ENCODE results near the gene HNRNPF.

The HNRNPF gene

DNA sequence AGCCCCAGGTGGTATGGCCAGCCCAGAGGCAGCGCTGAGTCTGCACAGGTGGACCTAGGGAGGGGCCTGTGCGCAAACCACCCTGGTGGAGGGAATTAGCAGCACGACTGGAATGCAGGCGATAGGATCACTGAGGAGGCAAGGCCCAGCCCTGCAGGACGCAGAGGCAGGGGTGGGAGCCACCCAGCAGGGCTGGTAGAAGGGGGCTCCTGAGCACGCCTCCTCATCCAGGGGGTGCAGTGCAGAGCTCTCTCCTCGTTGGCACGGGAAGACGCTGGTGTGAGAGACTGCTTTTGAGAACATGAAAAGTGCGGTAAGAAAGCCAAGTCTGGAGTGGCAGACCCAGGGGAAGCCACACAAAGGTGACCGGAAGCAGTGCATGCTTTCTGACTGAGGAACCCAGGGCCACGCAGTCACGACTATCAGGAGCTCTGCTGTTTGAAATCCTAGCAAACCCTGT is 31.5 kb downstream of the HNRNPF start:
- TF ChIP-seq, protein P1, sequence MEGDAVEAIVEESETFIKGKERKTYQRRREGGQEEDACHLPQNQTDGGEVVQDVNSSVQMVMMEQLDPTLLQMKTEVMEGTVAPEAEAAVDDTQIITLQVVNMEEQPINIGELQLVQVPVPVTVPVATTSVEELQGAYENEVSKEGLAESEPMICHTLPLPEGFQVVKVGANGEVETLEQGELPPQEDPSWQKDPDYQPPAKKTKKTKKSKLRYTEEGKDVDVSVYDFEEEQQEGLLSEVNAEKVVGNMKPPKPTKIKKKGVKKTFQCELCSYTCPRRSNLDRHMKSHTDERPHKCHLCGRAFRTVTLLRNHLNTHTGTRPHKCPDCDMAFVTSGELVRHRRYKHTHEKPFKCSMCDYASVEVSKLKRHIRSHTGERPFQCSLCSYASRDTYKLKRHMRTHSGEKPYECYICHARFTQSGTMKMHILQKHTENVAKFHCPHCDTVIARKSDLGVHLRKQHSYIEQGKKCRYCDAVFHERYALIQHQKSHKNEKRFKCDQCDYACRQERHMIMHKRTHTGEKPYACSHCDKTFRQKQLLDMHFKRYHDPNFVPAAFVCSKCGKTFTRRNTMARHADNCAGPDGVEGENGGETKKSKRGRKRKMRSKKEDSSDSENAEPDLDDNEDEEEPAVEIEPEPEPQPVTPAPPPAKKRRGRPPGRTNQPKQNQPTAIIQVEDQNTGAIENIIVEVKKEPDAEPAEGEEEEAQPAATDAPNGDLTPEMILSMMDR (IDR thresholded peaks at IDR 0.05; ENCODE audit: low read depth, low read length) = no peak
- no peak overlapping the region for H3K4me3 ChIP-seq (ENCODE audit: low read depth, low read length)

DNA sequence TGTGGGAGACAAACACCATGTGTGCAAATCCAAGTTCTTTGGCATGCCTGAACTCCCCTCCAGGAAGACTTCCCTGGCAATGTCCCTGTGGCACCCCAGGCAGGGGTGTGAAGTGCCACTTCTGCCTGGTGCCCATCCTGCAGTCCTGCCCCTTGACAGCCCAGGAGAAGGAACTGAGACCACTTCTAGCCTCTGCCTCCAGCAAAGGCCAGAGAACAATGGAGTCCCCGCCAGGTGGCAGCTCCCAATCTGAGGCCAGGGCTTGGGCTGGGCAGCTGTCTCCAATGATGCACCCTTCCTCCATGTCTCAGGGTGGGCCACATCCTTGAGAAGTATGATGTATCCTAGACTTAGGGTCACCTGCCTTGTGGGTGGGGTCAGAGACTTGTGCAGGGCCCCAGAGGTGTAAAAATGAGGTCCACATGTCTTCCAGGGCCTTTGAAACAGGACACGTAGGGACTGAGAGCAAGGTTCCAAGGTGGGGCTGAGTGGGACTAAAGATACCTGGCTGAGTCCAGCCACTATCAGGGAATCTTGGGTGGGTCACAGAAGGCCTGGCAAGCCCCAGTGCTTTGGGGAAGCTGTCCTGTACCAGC is 32.1 kb downstream of the HNRNPF start:
- TF ChIP-seq, protein P1 (IDR thresholded peaks at IDR 0.05; ENCODE audit: low read depth, low read length) = no peak
- H3K4me3 ChIP-seq (ENCODE audit: low read depth, low read length) = no peak overlapping the region

DNA sequence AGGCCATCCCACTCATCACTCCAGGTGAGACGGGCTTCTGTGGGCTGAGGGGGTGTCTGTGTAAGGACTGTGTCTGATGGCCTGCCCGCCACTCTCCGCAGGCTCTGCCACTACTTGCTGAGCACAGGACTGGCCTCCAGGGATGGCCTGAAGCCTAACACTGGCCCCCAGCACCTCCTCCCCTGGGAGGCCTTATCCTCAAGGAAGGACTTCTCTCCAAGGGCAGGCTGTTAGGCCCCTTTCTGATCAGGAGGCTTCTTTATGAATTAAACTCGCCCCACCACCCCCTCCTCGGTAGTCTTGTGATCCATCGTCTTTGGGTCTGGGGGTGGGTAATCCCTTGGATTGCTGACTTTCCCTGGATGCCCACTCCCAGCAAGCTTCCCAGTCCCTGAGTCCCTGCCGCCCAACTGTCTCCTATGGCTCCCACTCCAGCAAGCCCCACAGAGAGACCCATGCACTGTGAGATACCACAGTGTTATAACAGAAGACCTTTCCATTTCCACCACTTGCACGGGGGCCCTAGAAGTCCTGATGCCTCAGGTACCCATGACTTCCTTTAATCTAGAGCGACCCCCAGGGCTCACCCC is 32.8 kb downstream of the HNRNPF start:
- TF ChIP-seq, protein P1 (IDR thresholded peaks at IDR 0.05; ENCODE audit: low read depth, low read length) = no peak
- H3K4me3 ChIP-seq (ENCODE audit: low read depth, low read length) = no peak overlapping the region

DNA sequence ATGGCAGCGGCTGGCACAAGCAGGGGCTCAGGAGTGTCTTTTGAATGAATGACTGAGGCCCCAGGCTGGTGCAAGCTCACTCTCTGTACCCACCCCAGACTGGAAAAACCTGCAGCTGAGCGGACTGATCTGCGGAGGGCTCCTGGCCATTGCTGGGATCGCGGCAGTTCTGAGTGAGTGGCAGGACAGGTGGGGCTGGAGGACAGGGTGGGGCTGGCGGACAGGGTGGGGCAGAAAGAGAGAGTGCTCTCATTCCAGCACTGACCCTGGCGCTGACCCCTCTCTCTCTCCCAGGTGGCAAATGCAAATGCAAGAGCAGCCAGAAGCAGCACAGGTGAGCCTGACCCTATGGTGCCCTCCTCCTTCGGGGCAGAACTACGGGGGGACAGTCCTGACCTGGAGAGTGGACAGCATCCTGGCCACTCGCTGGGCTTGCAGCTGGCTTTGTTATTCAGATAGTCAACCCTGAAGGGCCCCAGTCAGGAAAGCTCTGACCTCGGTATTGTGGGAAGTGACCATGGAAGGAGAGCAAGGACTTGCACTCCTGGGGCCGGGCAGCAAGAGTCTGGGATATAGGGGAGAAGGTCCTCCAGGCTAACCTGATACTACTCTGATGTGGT is 33.5 kb downstream of the HNRNPF start:
- TF ChIP-seq, protein P1 (IDR thresholded peaks at IDR 0.05; ENCODE audit: low read depth, low read length) = no peak
- no peak overlapping the region for H3K4me3 ChIP-seq (ENCODE audit: low read depth, low read length)

DNA sequence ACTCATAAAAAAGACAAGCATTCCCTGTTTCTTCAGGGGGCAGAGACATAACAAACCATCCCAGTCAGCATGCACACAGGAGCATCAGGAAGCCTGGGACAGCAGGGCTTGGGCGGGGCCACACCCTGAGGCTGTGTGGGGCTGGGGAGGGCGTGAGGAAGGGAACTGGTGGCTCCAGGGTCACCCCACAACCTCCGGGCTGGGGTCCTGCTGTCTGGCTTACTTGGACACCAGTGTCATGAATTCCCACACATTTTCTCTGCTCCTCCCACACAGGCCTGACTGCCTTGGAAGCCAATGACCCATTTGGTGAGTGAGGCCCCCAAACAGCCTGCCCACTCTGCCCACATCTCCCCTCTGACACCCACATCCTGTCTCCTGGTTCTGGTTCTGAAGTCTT is 34.8 kb downstream of the HNRNPF start:
- TF ChIP-seq, protein P1 (IDR thresholded peaks at IDR 0.05; ENCODE audit: low read depth, low read length) = no peak
- no peak overlapping the region for H3K4me3 ChIP-seq (ENCODE audit: low read depth, low read length)

DNA sequence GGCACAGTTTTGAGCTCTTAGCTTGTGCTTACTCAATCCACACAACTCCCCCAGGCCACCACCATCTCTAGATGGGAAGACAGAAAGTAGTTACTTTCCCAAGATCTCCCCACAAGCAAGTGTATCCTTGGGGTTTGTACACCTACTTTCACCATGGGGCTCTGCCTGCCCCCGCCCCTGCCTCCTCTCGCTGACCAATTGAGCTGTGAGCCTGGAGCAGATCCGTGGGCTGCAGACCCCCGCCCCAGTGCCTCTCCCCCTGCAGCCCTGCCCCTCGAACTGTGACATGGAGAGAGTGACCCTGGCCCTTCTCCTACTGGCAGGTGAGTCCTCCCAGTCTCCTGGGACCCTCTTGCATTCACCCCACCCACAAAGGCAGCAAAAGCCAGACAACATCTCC is 35.5 kb downstream of the HNRNPF start:
- TF ChIP-seq, protein P1 (IDR thresholded peaks at IDR 0.05; ENCODE audit: low read depth, low read length) = no peak
- no peak overlapping the region for H3K4me3 ChIP-seq (ENCODE audit: low read depth, low read length)

DNA sequence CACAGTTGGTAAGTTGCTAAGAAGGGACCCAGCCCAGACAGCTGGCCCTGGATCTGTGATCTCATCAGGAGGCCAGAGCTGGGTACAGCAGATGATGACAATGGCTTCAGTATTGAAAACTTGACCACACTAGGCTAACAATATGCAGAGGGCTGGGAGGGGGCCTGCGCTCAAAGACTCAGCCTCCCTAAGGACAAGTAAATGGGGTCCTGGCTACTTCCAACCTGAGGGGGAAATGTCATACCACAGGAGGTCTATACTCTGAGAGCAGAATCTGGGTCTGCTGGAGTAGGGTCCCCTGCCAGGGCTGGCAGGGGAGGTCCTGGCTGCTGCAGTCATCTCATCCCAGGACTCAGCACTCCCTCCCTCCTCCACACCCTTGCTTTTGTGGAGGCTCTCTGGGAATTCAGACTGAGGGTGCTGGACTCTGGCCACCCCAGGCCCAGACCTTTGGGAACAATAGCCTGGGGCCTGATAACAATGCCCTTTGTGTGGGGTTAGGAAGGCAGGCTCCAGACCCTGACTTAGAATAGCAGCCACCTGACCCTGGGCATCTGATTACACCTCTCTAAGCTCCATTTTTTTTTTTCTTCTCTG is 36.1 kb downstream of the HNRNPF start:
- TF ChIP-seq, protein P1 (IDR thresholded peaks at IDR 0.05; ENCODE audit: low read depth, low read length) = no peak
- H3K4me3 ChIP-seq (ENCODE audit: low read depth, low read length) = no peak overlapping the region

Measured in WI38 (cell line).